Lower leg skin (tissue), 3 donors: Measurements from ENCODE around the gene ZNF534.

Experiments used
- CTCF ChIP-seq, 3 donors: fragments of 450-650 bp; IDR thresholded peaks; one replicate each; pipeline ENCODE4 v1.5.1; 2016; ENCODE audit warnings: antibody characterized with exemption in 3 of 3, mild to moderate bottlenecking in 3 of 3, moderate library complexity in 2 of 3
- POLR2A ChIP-seq, 2 donors: fragments of 450-650 bp; IDR thresholded peaks; one replicate each; pipeline ENCODE4 v1.6.1; 2016 to 2017; ENCODE audit warnings: antibody characterized with exemption in 2 of 2, mild to moderate bottlenecking in 1 of 2, moderate library complexity in 1 of 2

- TF ChIP-seq CTCF (IDR thresholded peaks at IDR 0.05) (no peak), POLR2A (IDR thresholded peaks at IDR 0.05) (no peak)
These were observed 18.7 kb upstream of the ZNF534 start for GRCh38 chr19:52410276-52410675.
